Measurements from ENCODE around the gene H1-8. TPM values are rescaled to one million over a fixed set of nuclear protein-coding genes. Genes with fewer than 3 reads are reported as not detected.

Gene H1-8
- total RNA-seq, 1 experiment from 2014 or later = not detected

GRCh38 chr3:129567176-129567705, 24.3 kb downstream of the H1-8 start:
- Histone ChIP-seq H3K79me2 (ENCODE audit: insufficient read depth, low read length) (no peaks in the 10 kb centered on the region), H3K4me3 (replicated peaks in 1 of 2; ENCODE audit: low read depth in 1 of 2, low read length in 2 of 2) (no peak overlapping the region), H4K20me1 (ENCODE audit: insufficient read depth) (no peaks in the 10 kb centered on the region), H2AFZ (ENCODE audit: low read depth, low read length, poor library complexity, severe bottlenecking) (no peak overlapping the region), H3K9me3 (ENCODE audit: control insufficient read depth in 1 of 2, insufficient read depth in 1 of 2, low read depth in 1 of 2, low read length in 2 of 2) (no peaks in the 10 kb centered on the region), H3K27ac (ENCODE audit: low read depth, low read length) (no peak overlapping the region), H3K27me3 (ENCODE audit: insufficient read depth, low read length) (no peaks in the 10 kb centered on the region), H3K36me3 (ENCODE audit: control insufficient read depth in 1 of 2, insufficient read depth in 2 of 2, low read length in 2 of 2) (no peaks in the 10 kb centered on the region), H3K4me2 (ENCODE audit: low read length) (no peak overlapping the region), H3K4me1 (ENCODE audit: control insufficient read depth in 1 of 2, insufficient read depth in 2 of 2, low read length in 2 of 2) (no peaks in the 10 kb centered on the region), H3K9me2 (ENCODE audit: insufficient read depth) (no peaks in the 10 kb centered on the region), H3K9ac (ENCODE audit: low read length) (no peak overlapping the region)
- DNase-seq (ENCODE audit: low read depth, low spot score) = no peak
- POLR2A ChIA-PET = no interaction called here
- ATAC-seq = no peak
- CTCF ChIA-PET = no interaction called here
- no TSS peak for BruUV-seq (replicated peaks)
- RAD21 ChIA-PET (ENCODE audit: low non-redundant PET in 1 of 2, low total read pairs in 2 of 2, uncharacterized antibody in 2 of 2, unreplicated experiment in 2 of 2) = no interaction called here
- TF ChIP-seq ELF1 (IDR thresholded peaks at IDR 0.05; ENCODE audit: borderline replicate concordance, low read depth) (no peak), EGR1 (IDR thresholded peaks at IDR 0.05; ENCODE audit: low read depth) (no peak), FOSL1 (IDR thresholded peaks at IDR 0.05; ENCODE audit: low read depth) (no peak), CBX3 (IDR thresholded peaks at IDR 0.05; ENCODE audit: low read depth) (no peak), CEBPB (IDR thresholded peaks at IDR 0.05; ENCODE audit: low read depth) (no peak), MAX (IDR thresholded peaks at IDR 0.05) (no peak), EZH2 (IDR thresholded peaks at IDR 0.05) (no peak), EZH2phosphoT487 (IDR thresholded peaks at IDR 0.05; ENCODE audit: borderline replicate concordance) (no peak), POLR2A (IDR thresholded peaks at IDR 0.05; ENCODE audit: borderline replicate concordance, extremely low read depth, insufficient read depth, insufficient read length) (no peak)
- TF ChIP-seq, protein P1, sequence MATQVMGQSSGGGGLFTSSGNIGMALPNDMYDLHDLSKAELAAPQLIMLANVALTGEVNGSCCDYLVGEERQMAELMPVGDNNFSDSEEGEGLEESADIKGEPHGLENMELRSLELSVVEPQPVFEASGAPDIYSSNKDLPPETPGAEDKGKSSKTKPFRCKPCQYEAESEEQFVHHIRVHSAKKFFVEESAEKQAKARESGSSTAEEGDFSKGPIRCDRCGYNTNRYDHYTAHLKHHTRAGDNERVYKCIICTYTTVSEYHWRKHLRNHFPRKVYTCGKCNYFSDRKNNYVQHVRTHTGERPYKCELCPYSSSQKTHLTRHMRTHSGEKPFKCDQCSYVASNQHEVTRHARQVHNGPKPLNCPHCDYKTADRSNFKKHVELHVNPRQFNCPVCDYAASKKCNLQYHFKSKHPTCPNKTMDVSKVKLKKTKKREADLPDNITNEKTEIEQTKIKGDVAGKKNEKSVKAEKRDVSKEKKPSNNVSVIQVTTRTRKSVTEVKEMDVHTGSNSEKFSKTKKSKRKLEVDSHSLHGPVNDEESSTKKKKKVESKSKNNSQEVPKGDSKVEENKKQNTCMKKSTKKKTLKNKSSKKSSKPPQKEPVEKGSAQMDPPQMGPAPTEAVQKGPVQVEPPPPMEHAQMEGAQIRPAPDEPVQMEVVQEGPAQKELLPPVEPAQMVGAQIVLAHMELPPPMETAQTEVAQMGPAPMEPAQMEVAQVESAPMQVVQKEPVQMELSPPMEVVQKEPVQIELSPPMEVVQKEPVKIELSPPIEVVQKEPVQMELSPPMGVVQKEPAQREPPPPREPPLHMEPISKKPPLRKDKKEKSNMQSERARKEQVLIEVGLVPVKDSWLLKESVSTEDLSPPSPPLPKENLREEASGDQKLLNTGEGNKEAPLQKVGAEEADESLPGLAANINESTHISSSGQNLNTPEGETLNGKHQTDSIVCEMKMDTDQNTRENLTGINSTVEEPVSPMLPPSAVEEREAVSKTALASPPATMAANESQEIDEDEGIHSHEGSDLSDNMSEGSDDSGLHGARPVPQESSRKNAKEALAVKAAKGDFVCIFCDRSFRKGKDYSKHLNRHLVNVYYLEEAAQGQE (IDR thresholded peaks at IDR 0.05; ENCODE audit: low read depth) = no peak
- TF ChIP-seq, protein P2, sequence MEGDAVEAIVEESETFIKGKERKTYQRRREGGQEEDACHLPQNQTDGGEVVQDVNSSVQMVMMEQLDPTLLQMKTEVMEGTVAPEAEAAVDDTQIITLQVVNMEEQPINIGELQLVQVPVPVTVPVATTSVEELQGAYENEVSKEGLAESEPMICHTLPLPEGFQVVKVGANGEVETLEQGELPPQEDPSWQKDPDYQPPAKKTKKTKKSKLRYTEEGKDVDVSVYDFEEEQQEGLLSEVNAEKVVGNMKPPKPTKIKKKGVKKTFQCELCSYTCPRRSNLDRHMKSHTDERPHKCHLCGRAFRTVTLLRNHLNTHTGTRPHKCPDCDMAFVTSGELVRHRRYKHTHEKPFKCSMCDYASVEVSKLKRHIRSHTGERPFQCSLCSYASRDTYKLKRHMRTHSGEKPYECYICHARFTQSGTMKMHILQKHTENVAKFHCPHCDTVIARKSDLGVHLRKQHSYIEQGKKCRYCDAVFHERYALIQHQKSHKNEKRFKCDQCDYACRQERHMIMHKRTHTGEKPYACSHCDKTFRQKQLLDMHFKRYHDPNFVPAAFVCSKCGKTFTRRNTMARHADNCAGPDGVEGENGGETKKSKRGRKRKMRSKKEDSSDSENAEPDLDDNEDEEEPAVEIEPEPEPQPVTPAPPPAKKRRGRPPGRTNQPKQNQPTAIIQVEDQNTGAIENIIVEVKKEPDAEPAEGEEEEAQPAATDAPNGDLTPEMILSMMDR (IDR thresholded peaks at IDR 0.05 in 2 of 3, conservative IDR thresholded peaks at IDR 0.05 in 1 of 3; ENCODE audit: borderline replicate concordance in 1 of 3, insufficient read depth in 1 of 3, low read depth in 2 of 3, low read length in 2 of 3) = no peak
- intact Hi-C loops (cut with micrococcal nuclease) = no loop called here
